NCI-H2196 treated with DMSO at 0.1 percent for 48 hours (cell line): ENCODE measurements around the gene KDM5B.
"Not testable (repeated sequence)": the region's sequence is repeated elsewhere in the genome, so short reads cannot be mapped to it uniquely, and the experiment has no call there.

Source experiments
- DNase-seq: peaks from one replicate; lab custom pipeline; 2025; ENCODE audit not compliant: unreplicated experiment; lab: John Stamatoyannopoulos, UW

KDM5B gene

DNA sequence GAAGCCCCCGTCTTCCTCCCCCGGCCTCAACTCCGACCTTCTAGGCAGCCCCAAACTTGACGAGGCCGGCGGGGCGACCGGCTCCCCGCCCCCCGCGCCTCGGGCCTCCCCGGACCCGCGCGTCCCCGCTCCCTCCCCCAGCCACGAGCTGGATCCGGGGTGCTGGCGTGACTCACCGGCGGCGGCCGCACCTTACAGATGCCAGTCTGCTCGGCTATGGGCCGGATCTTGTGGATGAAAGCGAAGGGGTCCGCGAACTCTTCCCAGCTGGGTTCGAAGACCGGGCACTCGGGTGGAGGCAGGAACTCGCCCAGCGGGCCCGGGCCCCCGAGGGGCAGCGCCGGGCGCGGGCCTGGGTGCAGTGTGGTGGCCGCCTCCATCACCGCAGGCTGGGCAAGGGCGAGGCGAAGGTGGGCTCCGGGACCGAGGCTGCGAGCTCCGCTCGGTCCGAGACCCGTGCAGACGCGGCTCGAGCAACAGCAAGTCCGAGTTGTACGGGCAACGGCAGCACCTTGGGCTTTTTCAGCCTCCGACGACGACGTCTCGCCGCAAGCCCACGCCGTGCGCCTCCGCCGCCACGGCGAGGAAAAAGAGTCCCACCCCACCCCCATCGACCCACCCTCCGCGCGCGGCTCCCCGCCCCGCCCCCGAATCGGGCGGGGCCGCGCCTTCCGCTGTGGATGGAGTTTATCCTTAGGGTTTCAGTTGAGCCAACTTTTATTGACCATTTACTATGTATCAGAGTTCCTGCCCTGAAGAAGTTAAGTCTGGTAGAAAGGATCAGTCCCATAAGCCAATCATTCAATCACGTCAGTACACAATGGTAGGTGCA, at the start of gene KDM5B:
KDM5B (minus strand) TSS at position 496 of the 832 bp plus-strand sequence; CDS start at position 380, 116 bp downstream.
- peak; percentile 17 for DNase-seq

GRCh38 chr1:202857136-202857610, 49.0 kb upstream of the KDM5B start:
- DNase-seq = no peak

GRCh38 chr1:202856014-202856413, 47.8 kb upstream of the KDM5B start:
- DNase-seq = no peak

- DNase-seq = no peak
These were observed 46.6 kb upstream of the KDM5B start for GRCh38 chr1:202854787-202855186.

GRCh38 chr1:202852163-202852904, 44.1 kb upstream of the KDM5B start:
- DNase-seq = no peak

DNA sequence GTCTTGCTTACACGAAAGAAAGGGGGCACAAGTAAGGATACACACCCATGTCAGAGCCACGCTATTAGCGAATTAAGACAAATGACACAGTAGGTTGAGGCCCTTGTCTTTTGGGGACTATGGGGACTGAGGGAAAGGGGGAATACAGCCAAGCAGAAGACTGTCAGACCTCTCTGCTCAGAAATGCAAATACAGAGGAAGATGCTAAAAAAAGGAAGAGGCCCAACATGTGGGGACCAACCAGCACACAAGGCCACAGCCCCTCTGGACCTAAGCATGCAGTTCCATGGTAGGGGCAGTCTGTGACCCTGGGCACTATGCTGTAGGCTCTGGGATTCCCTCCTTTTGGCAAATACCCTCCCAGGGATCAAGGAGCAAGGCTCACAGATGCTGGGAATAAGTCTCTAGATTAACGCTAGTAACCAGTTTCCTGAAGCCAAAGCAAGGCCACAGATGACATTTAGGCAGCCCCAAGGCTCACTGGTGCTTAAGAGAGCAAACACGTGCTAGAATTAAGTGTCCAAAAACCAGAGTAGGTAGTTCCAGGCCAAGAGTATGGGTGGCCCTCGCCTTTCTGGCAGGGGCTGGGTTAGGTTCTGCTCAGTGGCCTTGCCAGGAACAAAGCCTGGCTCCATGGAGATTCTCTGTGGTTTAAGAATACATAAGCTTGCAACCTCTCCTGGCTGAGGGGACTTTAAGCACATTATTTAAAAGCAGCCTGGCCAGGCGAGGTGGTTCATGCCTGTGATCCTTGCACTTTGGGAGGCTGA, 42.6 kb upstream of the KDM5B start:
- no peak for DNase-seq

DNA sequence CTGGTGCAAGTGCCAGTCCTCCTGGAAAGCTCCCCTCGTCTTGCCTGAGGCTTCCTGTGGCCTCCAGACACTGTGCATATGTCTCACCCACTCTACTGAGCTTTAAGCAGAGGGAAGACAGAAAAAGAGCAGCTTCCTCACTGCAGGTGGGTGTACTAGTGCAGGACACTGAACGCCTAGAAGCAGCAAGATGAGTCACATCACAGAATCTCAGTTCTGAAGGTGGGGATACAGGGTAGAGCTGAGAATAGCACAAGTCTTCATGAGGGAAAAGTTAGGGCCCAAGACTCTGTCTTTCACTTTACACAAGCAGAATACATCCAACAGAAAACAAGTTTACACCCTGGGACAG, 39.9 kb upstream of the KDM5B start:
- DNase-seq = no peak

DNA sequence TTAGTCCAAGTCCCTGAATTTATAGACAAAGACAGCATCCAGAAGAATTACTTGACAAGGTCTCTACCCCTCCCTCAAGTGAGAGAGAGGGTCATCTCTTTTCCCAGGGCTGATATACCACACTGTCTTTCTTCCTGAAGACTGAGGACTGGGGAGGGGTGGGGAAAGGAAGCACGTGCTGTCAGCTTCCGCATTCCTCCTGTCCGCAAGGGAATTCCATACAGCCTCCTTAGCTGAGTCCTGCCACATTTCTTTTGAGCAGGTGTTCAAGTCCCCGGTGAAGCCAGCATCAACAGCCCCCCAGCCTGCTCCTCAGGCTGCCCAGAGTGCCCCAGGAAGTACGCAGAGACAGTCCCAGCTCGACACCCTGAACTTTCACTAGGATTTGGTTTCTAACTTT, 36.7 kb upstream of the KDM5B start:
- DNase-seq = no peak

DNA sequence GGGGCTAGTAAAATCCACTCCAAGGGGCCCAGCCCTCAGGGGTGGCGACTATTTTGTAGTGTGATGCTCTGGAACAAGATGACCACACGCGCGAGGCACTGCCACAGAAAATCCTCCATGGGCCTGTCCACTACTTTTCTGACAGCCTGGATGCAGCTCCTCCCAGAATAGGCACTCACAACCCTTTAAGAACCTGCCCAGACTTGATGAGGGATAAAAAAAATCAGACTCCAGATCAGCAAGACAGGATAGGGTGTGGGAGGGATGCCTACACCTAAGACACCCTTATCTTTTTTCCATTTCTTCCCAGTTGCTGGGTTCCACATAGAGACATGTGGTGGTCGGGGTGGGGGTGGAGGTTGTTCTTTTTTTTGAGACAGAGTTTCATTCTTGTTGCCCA, 36.0 kb upstream of the KDM5B start:
- DNase-seq = no peak

DNA sequence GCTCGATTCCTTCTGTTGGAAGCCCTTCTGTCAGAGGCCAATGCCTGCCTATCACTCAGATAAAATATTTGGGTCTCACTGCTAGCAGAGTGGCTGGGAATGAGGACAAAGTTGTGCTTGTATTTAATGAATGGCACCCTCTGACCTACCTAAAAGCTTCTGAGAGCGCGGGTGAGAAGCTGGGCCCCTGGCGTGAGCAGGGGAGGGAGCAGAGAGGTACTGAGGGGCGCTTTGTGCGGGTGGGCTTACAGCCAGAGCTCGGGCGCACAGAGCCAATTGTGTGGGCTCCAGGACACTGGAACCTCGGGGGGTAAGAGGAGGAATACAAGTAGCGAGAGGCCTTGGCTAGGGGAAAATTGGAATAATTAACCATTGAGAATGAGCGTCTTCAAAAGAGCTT, 34.9 kb upstream of the KDM5B start:
- DNase-seq = no peak

- DNase-seq = no peak
These were observed 29.6 kb upstream of the KDM5B start for GRCh38 chr1:202837746-202838262.

- DNase-seq = no peak
These were observed 28.6 kb upstream of the KDM5B start for GRCh38 chr1:202836623-202837403.

DNA sequence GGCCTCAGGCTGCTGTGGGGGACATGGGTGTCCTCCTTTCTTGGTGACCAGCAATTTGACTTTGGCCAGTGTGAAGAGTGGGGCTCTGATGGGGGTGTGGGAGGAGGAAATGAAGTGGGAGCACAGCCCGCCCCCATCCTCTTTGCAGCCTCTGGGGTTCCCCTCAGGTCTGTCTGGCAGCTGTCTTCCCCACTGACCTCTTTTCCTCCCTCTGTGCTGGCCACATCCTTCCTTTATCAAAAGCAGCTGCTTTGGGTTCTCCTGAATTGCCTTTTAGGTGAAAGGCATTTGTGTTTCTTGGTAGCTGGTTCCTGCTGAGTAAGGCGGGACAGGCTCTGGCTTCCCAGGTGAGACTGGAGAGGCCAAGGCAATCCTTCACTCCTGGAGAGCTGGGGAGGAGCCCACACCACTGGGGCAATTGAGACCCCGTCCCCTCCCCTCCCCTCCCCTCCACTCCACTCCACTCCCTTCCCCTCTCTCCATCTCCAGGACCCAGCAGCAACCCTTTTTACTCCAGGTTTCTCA, 27.4 kb upstream of the KDM5B start:
- no peak for DNase-seq

GRCh38 chr1:202834771-202835547, 26.7 kb upstream of the KDM5B start:
- no peak for DNase-seq

GRCh38 chr1:202831906-202832305, 23.7 kb upstream of the KDM5B start:
- DNase-seq = no peak

DNA sequence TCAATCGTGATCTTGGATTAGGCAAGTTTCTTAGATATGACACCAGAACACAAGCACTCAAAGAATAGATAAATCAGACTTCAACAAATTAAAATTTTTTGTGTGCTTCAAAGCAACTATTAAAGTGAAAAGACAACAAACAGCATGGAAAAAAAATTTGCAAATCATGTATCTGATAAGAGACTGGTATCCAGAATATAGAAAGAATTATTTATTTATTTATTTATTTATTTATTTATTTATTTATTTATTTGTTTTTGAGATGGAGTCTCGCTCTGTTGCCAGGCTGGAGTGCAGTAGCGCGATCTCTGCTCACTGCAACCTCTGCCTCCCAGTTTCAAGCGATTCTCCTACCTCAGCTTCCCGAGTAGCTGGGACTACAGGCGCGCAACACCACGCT, 21.0 kb upstream of the KDM5B start:
- DNase-seq = not testable (repeated sequence)

GRCh38 chr1:202825748-202826147, 17.5 kb upstream of the KDM5B start:
- DNase-seq = no peak

DNA sequence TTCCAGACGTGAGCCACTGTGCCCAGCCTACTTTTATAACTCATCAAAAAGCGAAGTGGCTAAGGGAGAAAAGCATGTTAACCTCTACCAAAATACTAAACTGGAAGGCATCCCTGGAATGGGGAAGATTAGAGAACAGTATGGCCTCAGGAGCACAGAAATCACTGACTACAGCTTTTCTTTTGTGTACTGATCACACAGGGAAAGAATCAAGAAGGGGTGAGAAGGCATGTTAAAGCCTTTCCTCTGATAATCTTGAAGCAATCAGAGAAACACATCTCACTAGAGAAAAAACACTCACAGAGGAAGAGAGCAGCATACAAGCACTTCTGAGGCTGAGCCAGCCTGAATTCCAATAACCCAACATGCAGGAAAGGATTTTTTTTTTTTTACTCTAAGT, 13.2 kb upstream of the KDM5B start:
- DNase-seq = no peak

DNA sequence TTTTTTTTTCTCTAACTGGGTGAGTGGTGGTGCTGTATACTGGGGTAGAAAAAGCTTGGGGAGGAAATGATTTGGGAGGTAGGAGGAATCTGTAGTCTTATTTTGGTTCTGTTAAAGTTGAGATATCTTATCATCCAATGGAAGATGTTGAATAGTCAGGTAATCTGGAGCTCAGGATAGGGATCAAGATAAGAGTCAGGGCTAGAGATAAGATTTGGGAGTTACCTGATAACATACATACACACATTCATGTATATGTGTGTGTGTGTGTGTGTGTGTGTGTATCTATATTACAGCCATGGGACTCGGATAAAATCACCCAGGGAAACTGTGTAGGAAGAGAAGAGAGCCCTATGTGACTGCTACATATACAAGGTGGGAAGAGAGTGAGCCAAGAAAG, 10.6 kb upstream of the KDM5B start:
- DNase-seq = no peak

DNA sequence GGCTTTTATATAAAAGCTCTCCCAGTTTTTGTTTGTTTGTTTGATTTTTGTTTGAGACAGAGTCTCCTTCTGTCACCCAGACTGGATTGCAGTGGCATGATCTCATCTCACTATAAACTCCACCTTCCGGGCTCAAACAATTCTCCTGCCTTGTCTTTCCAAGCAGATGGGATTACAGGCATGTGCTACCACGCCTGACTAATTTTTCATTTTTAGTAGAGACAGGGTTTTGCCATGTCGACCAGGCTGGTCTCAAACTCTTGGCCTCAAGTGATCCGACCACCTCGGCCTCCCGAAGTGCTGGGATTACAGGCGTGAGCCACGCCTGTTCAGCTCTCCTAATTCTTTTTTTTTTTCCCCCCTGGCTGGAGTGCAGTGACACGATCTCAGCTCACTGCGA, 6.9 kb upstream of the KDM5B start:
- DNase-seq = no peak
